SK-N-MC (cell line): Measurements from ENCODE around the gene TCF12.

Source experiments
- DNase-seq: peaks from one replicate; pipeline ENCODE4 v3.0.0-alpha.2; 2011; ENCODE audit warnings: low read depth, low spot score
- H3K27ac ChIP-seq: fragments of 200-600 bp; sonication (generic); 2 replicates; pipeline ENCODE4 v1.5.1; 2016; ENCODE audit warnings: mixed run types
- H3K36me3 ChIP-seq: fragments of 200-600 bp; sonication (generic); 2 replicates; pipeline ENCODE4 v1.6.1; 2017; ENCODE audit warnings: antibody characterized with exemption, low read length, mixed read lengths; ENCODE audit not compliant: insufficient read depth
- H3K4me3 ChIP-seq: fragments of 200-600 bp; sonication (generic); 2 replicates; pipeline ENCODE4 v1.5.1; 2016
- H3K9ac ChIP-seq: fragments of 200-600 bp; sonication (generic); 2 replicates; pipeline ENCODE4 v1.8.0; 2017; ENCODE audit warnings: mixed run types, mixed read lengths; ENCODE audit not compliant: insufficient read length
- H3K9me3 ChIP-seq: fragments of 200-600 bp; sonication (generic); 2 replicates; pipeline ENCODE4 v1.6.1; 2017; ENCODE audit warnings: low read depth, mild to moderate bottlenecking, antibody characterized with exemption, low read length, moderate library complexity, mixed read lengths
- EZH2 ChIP-seq: fragments of 200-600 bp; sonication (generic); IDR thresholded peaks from one replicate; pipeline ENCODE4 v1.6.1; 2017; ENCODE audit warnings: antibody characterized with exemption
- FOXP2 ChIP-seq: optimal IDR thresholded peaks from 2 replicates; pipeline ENCODE3; 2011; ENCODE audit warnings: mild to moderate bottlenecking, moderate library complexity; ENCODE audit not compliant: insufficient read depth; ENCODE audit errors: extremely low read length, control extremely low read depth
- POLR2AphosphoS5 ChIP-seq: IDR thresholded peaks from 2 replicates; pipeline ENCODE4 v1.6.1; 2012; ENCODE audit warnings: mild to moderate bottlenecking, low read depth, low read length, borderline replicate concordance

The TCF12 gene

GRCh38 chr15:57138349-57138788 lies 219.9 kb downstream of the TCF12 start:
- peak; percentile 63 for DNase-seq
- Histone ChIP-seq H3K4me3 (no peak overlapping the region), H3K27ac (no peak overlapping the region), H3K36me3 (no peaks in the 10 kb centered on the region), H3K9ac (no peak overlapping the region), H3K9me3 (no peaks in the 10 kb centered on the region)
- no peak for TF ChIP-seq POLR2AphosphoS5
- no peak for TF ChIP-seq EZH2
- no peak for TF ChIP-seq FOXP2

GRCh38 chr15:57143511-57144078 lies 225.2 kb downstream of the TCF12 start:
- Histone ChIP-seq H3K36me3 (no peaks in the 10 kb centered on the region), H3K4me3 (no peak overlapping the region), H3K9ac (no peak overlapping the region), H3K9me3 (no peaks in the 10 kb centered on the region), H3K27ac (no peak overlapping the region)
- TF ChIP-seq FOXP2 (no peak), EZH2 (no peak), POLR2AphosphoS5 (no peak)
- no peak for DNase-seq

- Histone ChIP-seq H3K27ac (no peak overlapping the region), H3K36me3 (no peaks in the 10 kb centered on the region), H3K9ac (no peak overlapping the region), H3K4me3 (no peak overlapping the region), H3K9me3 (no peaks in the 10 kb centered on the region)
- no peak for TF ChIP-seq POLR2AphosphoS5
- TF ChIP-seq EZH2: no peak
- no peak for TF ChIP-seq FOXP2
- DNase-seq: no peak
These were observed 226.0 kb downstream of the TCF12 start for GRCh38 chr15:57144448-57144847.

- Histone ChIP-seq H3K27ac (peak overlapping the region; percentile 86), H3K9me3 (peaks cover under 1% of the 10 kb centered on the region; the same call in 1 of the 2 replicates), H3K36me3 (peaks cover 6% of the 10 kb centered on the region), H3K4me3 (peak overlapping the region; percentile 74), H3K9ac (no peak overlapping the region)
- no peak for TF ChIP-seq FOXP2
- TF ChIP-seq POLR2AphosphoS5: peak; percentile 52; the same call in 1 of the 2 replicates
- TF ChIP-seq EZH2: no peak
- DNase-seq: peak; percentile 77
These were observed 228.2 kb downstream of the TCF12 start for GRCh38 chr15:57146506-57147201.

DNA sequence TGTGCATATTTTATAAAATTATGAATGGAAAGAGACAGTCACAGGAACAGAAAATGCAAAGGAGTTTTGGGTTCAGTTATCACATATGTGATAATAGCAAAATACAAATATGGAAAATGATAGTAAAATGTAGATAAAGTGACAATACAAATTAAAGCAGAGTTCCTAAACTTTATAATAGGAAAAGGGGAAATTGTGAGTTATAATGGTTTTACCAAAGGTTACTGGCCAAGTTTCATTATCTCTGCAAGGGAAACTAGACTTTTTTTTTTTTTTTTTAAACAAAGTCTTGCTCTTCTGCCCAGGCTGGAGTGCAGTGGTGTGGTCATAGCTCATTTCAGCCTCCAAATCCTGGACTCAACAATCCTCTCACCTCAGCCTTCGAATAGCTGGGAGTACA lies 229.2 kb downstream of the TCF12 start:
- TF ChIP-seq EZH2: no peak
- no peak for TF ChIP-seq FOXP2
- TF ChIP-seq POLR2AphosphoS5: no peak
- no peak for DNase-seq
- Histone ChIP-seq H3K36me3 (peaks cover 15% of the 10 kb centered on the region), H3K27ac (peak overlapping the region; percentile 86; the same call in 1 of the 2 replicates), H3K9me3 (peaks cover 8% of the 10 kb centered on the region; the same call in 1 of the 2 replicates), H3K9ac (no peak overlapping the region), H3K4me3 (no peak overlapping the region)

GRCh38 chr15:57148262-57148661 lies 229.8 kb downstream of the TCF12 start:
- peak overlapping the region; percentile 99; the same call in 1 of the 2 replicates for H3K27ac ChIP-seq
- H3K9ac ChIP-seq: no peak overlapping the region
- no peak for DNase-seq
- H3K4me3 ChIP-seq: no peak overlapping the region
- peaks cover 17% of the 10 kb centered on the region for H3K36me3 ChIP-seq
- no peak for TF ChIP-seq FOXP2
- no peak for TF ChIP-seq EZH2
- TF ChIP-seq POLR2AphosphoS5: no peak
- H3K9me3 ChIP-seq: peaks cover 8% of the 10 kb centered on the region; the same call in 1 of the 2 replicates

DNA sequence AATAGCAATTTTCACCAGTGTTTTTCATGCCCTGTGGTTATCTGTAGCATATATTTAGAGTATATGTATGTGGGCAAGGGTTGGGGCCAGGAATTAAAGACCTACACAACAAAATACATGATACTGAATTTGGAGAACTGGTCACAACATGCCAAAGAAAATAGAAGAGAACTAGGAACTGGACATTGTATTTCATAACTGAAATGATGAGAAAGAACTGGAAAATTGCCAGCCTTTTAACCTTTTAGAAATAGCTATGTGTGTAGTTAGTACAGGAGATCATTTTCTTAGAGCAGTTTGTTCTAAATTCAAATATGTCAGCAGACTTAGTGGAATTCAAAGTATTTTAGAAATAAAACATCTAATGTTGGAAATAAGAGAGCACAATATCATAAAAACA lies 230.8 kb downstream of the TCF12 start:
- DNase-seq: no peak
- peak overlapping the region; percentile 54 for H3K4me3 ChIP-seq
- H3K9me3 ChIP-seq: peaks cover 8% of the 10 kb centered on the region; the same call in 1 of the 2 replicates
- H3K27ac ChIP-seq: peak overlapping the region; percentile 99
- H3K9ac ChIP-seq: peak overlapping the region; percentile 58
- TF ChIP-seq EZH2: no peak
- TF ChIP-seq FOXP2: no peak
- TF ChIP-seq POLR2AphosphoS5: no peak
- peaks cover 17% of the 10 kb centered on the region for H3K36me3 ChIP-seq

DNA sequence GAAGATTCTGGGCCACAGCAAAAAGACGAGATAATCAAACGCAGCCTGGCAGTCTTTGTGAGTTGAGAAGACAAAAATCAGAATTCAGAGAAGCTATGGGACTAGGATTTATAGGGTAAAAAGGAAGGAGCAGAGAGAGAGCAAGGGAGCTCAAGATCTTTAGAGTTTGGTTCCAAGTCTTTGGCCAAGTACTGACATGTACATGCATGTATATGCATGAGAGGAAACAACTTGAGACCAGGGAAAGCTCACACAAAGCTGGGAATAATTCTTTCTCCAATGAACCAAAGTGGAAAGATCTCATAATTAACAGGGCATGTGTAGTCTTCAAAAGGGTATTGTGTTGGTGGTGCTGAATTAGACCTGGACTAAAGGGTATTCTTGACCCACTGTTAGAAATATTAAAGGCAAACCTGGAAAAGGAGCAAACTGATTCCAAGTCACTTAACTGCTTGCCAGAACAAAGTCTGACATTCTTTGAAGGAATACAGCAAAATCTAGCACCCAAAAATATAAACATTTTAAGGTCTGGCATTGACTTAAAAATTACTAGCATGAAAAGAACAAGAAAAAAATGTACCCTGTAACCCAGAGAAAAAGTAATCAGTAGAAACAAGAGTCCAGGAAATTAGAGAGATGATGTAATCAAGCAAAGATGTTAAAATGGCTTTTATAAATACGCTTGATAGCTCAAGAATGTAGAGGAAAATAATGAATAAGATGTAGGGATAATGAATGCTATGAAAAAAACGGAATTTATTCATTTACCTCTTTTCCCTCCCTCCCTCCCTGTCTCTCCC lies 231.8 kb downstream of the TCF12 start:
- peak overlapping the region; percentile 99 for H3K27ac ChIP-seq
- peak; percentile 80 for DNase-seq
- peaks cover 20% of the 10 kb centered on the region for H3K36me3 ChIP-seq
- H3K4me3 ChIP-seq: peak overlapping the region; percentile 54
- peaks cover 8% of the 10 kb centered on the region; the same call in 1 of the 2 replicates for H3K9me3 ChIP-seq
- peak; percentile 56; the same call in 1 of the 2 replicates for TF ChIP-seq POLR2AphosphoS5
- no peak for TF ChIP-seq FOXP2
- no peak for TF ChIP-seq EZH2
- H3K9ac ChIP-seq: peak overlapping the region; percentile 58
